ENCODE measurements around the gene DENND1B.

Gene DENND1B

GRCh38 chr1:197633447-197634078 lies 141.7 kb downstream of the DENND1B start:
- no peak overlapping the region for H3K9ac ChIP-seq (ENCODE audit: low read depth, low read length)
- H2AFZ ChIP-seq (ENCODE audit: low read depth, low read length), result no peak overlapping the region
- H3K4me3 ChIP-seq (ENCODE audit: low read depth in 1 of 2, low read length in 2 of 2), result no peak overlapping the region
- no peak for DNase-seq
- H3K36me3 ChIP-seq (ENCODE audit: insufficient read depth, low read length), result peaks cover 49% of the 10 kb centered on the region
- no peaks in the 10 kb centered on the region for H4K20me1 ChIP-seq (ENCODE audit: insufficient read depth, low read length)
- no peak overlapping the region for H3K27ac ChIP-seq (ENCODE audit: low read length)
- H3K4me1 ChIP-seq (ENCODE audit: insufficient read depth, low read length), result no peaks in the 10 kb centered on the region
- H3K79me2 ChIP-seq (ENCODE audit: insufficient read depth, low read length), result 0 out of 2 replicates have a peak, but pooled peaks cover 3% of the 10 kb centered on the region
- no peaks in the 10 kb centered on the region for H3K9me3 ChIP-seq (ENCODE audit: insufficient read depth, low read length, severe bottlenecking)
- TF ChIP-seq, protein P1, sequence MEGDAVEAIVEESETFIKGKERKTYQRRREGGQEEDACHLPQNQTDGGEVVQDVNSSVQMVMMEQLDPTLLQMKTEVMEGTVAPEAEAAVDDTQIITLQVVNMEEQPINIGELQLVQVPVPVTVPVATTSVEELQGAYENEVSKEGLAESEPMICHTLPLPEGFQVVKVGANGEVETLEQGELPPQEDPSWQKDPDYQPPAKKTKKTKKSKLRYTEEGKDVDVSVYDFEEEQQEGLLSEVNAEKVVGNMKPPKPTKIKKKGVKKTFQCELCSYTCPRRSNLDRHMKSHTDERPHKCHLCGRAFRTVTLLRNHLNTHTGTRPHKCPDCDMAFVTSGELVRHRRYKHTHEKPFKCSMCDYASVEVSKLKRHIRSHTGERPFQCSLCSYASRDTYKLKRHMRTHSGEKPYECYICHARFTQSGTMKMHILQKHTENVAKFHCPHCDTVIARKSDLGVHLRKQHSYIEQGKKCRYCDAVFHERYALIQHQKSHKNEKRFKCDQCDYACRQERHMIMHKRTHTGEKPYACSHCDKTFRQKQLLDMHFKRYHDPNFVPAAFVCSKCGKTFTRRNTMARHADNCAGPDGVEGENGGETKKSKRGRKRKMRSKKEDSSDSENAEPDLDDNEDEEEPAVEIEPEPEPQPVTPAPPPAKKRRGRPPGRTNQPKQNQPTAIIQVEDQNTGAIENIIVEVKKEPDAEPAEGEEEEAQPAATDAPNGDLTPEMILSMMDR (IDR thresholded peaks at IDR 0.05; ENCODE audit: borderline replicate concordance, extremely low read depth, low read length, poor library complexity, severe bottlenecking), result no peak
- no peak for TF ChIP-seq EZH2 (IDR thresholded peaks at IDR 0.05; ENCODE audit: borderline replicate concordance, low read depth, low read length, severe bottlenecking)
- no peak for ATAC-seq (ENCODE audit: insufficient read depth, low read depth)
- no peaks in the 10 kb centered on the region for H3K27me3 ChIP-seq (ENCODE audit: insufficient read depth, low read length, poor library complexity)
- H3K4me2 ChIP-seq (ENCODE audit: insufficient read depth, low read length), result no peak overlapping the region

- DNase-seq, result no peak
- no peak overlapping the region for H3K4me2 ChIP-seq (ENCODE audit: insufficient read depth, low read length)
Measured at GRCh38 chr1:197632651-197633050, 142.6 kb downstream of the DENND1B start.

DNA sequence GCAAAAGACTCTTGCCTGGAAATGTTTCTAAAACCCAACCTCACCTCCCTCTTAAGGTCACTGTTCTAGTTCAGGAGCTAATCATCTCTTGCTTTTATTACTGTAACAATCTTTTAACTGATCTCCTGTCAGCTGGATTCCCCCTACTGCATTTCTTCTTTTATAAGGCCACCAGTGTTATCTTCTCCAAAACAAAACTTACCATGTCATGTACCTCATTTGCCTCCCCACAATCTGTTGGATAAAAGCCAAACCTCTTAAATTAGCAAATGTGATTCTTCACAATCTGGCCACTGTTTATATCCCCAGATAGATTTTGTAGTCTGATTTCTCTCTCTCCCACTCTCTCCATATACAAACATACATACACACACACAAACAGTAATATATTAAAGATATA lies 143.3 kb downstream of the DENND1B start:
- Histone ChIP-seq H2AFZ (ENCODE audit: low read depth, low read length) (no peak overlapping the region), H4K20me1 (ENCODE audit: insufficient read depth, low read length) (no peaks in the 10 kb centered on the region), H3K4me1 (ENCODE audit: insufficient read depth, low read length) (no peaks in the 10 kb centered on the region), H3K9me3 (ENCODE audit: insufficient read depth, low read length, severe bottlenecking) (no peaks in the 10 kb centered on the region), H3K9ac (ENCODE audit: low read depth, low read length) (no peak overlapping the region), H3K27ac (ENCODE audit: low read length) (no peak overlapping the region), H3K27me3 (ENCODE audit: insufficient read depth, low read length, poor library complexity) (no peaks in the 10 kb centered on the region), H3K36me3 (ENCODE audit: insufficient read depth, low read length) (peaks cover 43% of the 10 kb centered on the region), H3K4me2 (ENCODE audit: insufficient read depth, low read length) (no peak overlapping the region), H3K79me2 (ENCODE audit: insufficient read depth, low read length) (0 out of 2 replicates have a peak, but pooled peaks cover 3% of the 10 kb centered on the region), H3K4me3 (ENCODE audit: low read depth in 1 of 2, low read length in 2 of 2) (no peak overlapping the region)
- ATAC-seq (ENCODE audit: insufficient read depth, low read depth) (no peak), DNase-seq (no peak)
- no peak for TF ChIP-seq EZH2 (IDR thresholded peaks at IDR 0.05; ENCODE audit: borderline replicate concordance, low read depth, low read length, severe bottlenecking)
- TF ChIP-seq, protein P1 (IDR thresholded peaks at IDR 0.05; ENCODE audit: borderline replicate concordance, extremely low read depth, low read length, poor library complexity, severe bottlenecking), result no peak

More at GRCh38 chr1:197632651-197633050, 142.6 kb downstream of the DENND1B start:
- H4K20me1 ChIP-seq (ENCODE audit: insufficient read depth, low read length), result no peaks in the 10 kb centered on the region
- H3K27me3 ChIP-seq (ENCODE audit: insufficient read depth, low read length, poor library complexity), result no peaks in the 10 kb centered on the region
- H3K36me3 ChIP-seq (ENCODE audit: insufficient read depth, low read length), result peaks cover 47% of the 10 kb centered on the region
- H2AFZ ChIP-seq (ENCODE audit: low read depth, low read length), result no peak overlapping the region
- H3K27ac ChIP-seq (ENCODE audit: low read length), result no peak overlapping the region
- ATAC-seq (ENCODE audit: insufficient read depth, low read depth), result no peak
- H3K4me1 ChIP-seq (ENCODE audit: insufficient read depth, low read length), result no peaks in the 10 kb centered on the region
- H3K9me3 ChIP-seq (ENCODE audit: insufficient read depth, low read length, severe bottlenecking), result no peaks in the 10 kb centered on the region
- no peak overlapping the region for H3K4me3 ChIP-seq (ENCODE audit: low read depth in 1 of 2, low read length in 2 of 2)
- H3K79me2 ChIP-seq (ENCODE audit: insufficient read depth, low read length), result 0 out of 2 replicates have a peak, but pooled peaks cover 3% of the 10 kb centered on the region
- no peak for TF ChIP-seq EZH2 (IDR thresholded peaks at IDR 0.05; ENCODE audit: borderline replicate concordance, low read depth, low read length, severe bottlenecking)
- TF ChIP-seq, protein P1 (IDR thresholded peaks at IDR 0.05; ENCODE audit: borderline replicate concordance, extremely low read depth, low read length, poor library complexity, severe bottlenecking), result no peak
- no peak overlapping the region for H3K9ac ChIP-seq (ENCODE audit: low read depth, low read length)
